Epithelial cell of proximal tubule (primary cell): ENCODE data around the gene TNFAIP8L1. TPM values are rescaled to one million over a fixed set of nuclear protein-coding genes. Genes with fewer than 3 reads are reported as not detected.

Experiments used
- DNase-seq: peaks from one replicate; pipeline ENCODE4 v3.0.0-alpha.2; 2011; ENCODE audit warnings: low read depth
- H3K4me3 ChIP-seq: 2 replicates; pipeline ENCODE4 v1.5.1; 2011; ENCODE audit warnings: low read depth, mild to moderate bottlenecking, low read length
- total RNA-seq: library from RNA; depleted of rRNA; stranded (reverse); fragments of >200 nt; gene quantifications from 2 replicates; pipeline ENCODE4 v1.2.3, GENCODE V29; 2015
- TF ChIP-seq, protein P1 (sequence below): conservative IDR thresholded peaks from 2 replicates; pipeline ENCODE4 v1.5.1; 2012; ENCODE audit warnings: low read depth, mild to moderate bottlenecking, low read length

The TNFAIP8L1 gene
- total RNA-seq, 1 donor from 2014 or later: 6.7 TPM

DNA sequence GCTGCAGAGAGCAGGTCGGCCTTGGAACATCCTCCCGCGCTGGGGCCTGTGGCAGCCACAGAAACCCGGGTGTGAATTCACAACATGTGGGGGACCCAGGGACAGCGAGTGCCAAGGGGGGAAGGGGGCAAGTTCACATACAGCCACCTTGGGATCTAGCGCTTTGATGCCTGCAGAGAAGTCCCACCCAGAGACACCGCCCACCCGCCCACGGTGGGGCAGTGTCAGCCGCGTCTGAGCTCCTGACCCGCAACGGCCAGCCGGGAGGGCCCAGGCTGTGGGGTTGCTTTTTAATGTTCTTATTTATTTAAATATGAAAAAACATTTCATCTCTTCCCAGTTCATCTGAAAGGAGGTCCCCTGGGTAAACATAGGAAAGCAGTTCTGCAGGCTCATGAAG, 17.9 kb downstream of the TNFAIP8L1 start:
- TF ChIP-seq, protein P1, sequence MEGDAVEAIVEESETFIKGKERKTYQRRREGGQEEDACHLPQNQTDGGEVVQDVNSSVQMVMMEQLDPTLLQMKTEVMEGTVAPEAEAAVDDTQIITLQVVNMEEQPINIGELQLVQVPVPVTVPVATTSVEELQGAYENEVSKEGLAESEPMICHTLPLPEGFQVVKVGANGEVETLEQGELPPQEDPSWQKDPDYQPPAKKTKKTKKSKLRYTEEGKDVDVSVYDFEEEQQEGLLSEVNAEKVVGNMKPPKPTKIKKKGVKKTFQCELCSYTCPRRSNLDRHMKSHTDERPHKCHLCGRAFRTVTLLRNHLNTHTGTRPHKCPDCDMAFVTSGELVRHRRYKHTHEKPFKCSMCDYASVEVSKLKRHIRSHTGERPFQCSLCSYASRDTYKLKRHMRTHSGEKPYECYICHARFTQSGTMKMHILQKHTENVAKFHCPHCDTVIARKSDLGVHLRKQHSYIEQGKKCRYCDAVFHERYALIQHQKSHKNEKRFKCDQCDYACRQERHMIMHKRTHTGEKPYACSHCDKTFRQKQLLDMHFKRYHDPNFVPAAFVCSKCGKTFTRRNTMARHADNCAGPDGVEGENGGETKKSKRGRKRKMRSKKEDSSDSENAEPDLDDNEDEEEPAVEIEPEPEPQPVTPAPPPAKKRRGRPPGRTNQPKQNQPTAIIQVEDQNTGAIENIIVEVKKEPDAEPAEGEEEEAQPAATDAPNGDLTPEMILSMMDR: no peak
- DNase-seq: no peak
- no peak overlapping the region for H3K4me3 ChIP-seq

DNA sequence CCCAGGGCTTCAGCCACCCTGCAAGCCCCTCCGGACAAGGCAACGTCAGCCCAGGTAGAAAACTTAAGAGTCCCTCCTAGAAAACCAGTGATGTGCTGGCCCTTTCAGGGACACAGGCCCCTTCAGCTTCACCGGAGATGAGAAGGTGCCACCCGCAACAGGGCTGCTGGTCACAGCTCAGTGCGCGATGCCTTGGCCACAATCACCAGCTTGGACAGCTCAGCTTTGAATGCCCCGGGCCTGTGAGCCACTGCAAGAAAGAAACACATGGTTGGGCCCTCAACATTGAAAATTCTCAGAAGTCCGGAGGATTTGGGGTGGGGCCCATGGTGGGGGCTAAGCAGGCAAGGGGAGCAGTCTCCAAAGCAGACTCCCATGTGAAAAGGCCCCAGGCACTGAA, 18.5 kb downstream of the TNFAIP8L1 start:
- no peak overlapping the region for H3K4me3 ChIP-seq
- TF ChIP-seq, protein P1: no peak
- no peak for DNase-seq

DNA sequence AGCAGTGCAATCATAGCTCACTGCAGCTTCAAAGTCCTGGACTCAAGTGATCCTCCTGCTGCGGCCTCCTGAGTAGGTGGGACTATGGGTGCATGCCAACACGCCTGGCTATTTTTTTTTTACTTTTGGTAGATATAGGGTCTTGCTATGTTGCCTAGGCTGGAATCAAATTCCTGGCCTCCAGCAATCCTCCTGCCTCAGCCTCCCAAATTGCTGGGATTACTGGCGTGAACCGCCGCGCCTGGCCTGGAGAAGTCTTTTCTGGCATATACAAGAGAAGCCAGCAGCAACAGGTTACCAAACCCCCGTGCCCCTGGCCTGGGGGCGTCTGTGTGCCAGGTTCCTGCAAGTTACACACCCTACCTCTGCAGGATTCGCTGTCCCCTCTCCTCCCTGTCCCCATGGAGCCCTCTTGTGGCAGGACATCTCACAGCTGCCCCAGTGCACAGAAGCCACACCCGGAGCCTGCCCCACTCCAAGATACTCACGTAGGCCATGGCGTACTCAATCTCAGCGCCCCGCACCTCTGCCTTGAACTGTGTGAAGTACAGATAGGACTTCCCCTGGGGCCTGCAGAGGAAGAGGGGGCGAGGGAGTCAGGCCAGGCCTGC, 21.0 kb downstream of the TNFAIP8L1 start:
- no peak for DNase-seq
- H3K4me3 ChIP-seq: no peak overlapping the region
- TF ChIP-seq, protein P1: peak; percentile 46

DNA sequence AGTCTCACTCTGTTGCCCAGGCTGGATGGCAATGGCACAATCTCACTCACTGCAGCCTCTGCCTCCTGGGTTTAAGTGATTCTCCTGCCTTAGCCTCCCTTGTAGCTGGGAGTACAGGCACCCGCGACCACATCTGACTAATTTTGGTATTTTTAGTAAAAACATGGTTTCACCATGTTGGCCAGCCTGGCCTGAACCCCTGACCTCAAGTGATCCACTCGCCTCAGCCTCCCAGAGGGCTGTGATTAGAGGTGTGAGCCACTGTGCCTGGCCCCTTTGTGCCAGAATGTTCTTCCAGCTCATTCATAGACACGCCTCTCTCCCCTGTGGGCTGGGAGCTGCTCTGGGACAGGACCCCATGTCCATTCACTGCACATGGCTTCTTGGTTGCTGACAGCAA, 21.7 kb downstream of the TNFAIP8L1 start:
- TF ChIP-seq, protein P1: no peak
- no peak for DNase-seq
- no peak overlapping the region for H3K4me3 ChIP-seq

DNA sequence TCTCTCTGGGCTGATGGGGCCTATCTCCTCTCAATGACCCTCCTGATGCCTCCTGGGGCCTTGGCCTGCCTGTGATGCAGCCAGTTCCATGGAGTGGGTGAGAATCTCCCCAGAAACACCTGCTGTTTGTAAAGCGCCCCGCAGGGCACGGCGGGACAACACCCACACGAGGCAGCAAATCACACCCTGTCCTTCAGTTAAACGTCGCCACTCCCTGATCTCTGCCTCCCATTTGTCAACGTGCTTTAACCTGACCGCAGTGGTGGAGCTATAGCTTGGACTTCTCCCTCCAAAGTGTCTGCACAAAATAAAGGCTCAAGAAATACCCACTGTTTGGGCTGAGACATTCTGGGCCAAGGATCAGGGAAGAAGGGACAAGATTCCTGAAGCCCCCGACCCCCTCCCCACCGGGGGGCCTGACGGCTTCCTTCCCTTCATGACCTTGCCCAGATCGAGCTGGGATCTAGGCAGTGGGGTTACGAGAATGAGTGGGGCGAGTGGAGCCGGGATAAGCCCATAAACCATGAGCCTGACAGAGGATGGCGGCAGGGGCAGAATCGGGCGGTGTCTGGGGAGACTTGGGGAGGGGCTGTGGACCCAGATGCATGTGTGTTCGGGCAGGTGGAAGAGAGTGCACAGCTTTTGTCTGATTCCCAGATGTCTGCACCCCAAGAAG, 22.8 kb downstream of the TNFAIP8L1 start:
- H3K4me3 ChIP-seq: no peak overlapping the region
- TF ChIP-seq, protein P1: no peak
- no peak for DNase-seq

DNA sequence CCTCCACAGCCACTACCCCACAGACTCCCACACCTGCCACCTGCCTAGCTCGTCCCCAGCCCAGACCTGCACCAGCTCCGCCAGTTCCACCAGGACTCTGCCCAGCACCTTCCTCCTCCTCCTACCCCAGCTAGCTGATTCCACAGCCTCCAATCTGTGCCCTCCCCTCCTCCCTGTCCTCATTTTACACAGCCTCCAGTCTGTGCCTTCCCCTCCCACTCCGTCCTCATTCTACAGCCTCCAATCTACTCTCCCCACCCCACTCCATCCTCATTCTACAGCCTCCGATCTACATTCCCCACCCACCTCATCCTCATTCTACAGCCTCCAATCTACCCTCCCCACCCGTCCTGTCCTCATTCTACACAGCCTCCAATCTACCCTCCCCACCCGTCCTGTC, 23.5 kb downstream of the TNFAIP8L1 start:
- H3K4me3 ChIP-seq: no peak overlapping the region

More for the DNA sequence above, 23.5 kb downstream of the TNFAIP8L1 start:
- no peak for DNase-seq
- TF ChIP-seq, protein P1: no peak
